H1 (cell line): Measurements from ENCODE around the gene TMEM108. TPM values are rescaled to one million over a fixed set of nuclear protein-coding genes. Genes with fewer than 3 reads are reported as not detected.

Experiments used
- CTCF ChIA-PET: fragments of 300-600 bp; sonication (Branson Sonifier 250); formaldehyde crosslinking; loops from one replicate; lab custom pipeline; 2021; ENCODE audit not compliant: partially characterized antibody; lab: Charles Lee
- POLR2A ChIA-PET: fragments of 300-600 bp; sonication (Branson Sonifier 250); formaldehyde crosslinking; loops from one replicate; lab custom pipeline; 2021; ENCODE audit warnings: inconsistent platforms; ENCODE audit not compliant: partially characterized antibody; lab: Charles Lee
- DNase-seq, 2 experiments: peaks; one replicate each; pipeline versions ENCODE4 v3.0.0 to v3.0.0-alpha.2; 2010 to 2022; ENCODE audit warnings: low spot score in 2 of 2, low read depth in 1 of 2, mixed read lengths in 1 of 2
- FAIRE-seq: peaks from 2 replicates; lab custom pipeline; 2011; peaks lifted over from hg19 to GRCh38; lab: Jason Lieb, UNC
- H2AFZ ChIP-seq: 2 replicates; pipeline ENCODE4 v1.8.1; 2012; ENCODE audit warnings: low read length, inconsistent platforms
- H2AK5ac ChIP-seq: 2 replicates; pipeline ENCODE4 v1.6.1; 2013; ENCODE audit warnings: low read depth, low read length
- H2BK120ac ChIP-seq: replicated peaks from 2 replicates; pipeline ENCODE3; 2013; ENCODE audit warnings: low read depth, low read length, inconsistent platforms
- H2BK12ac ChIP-seq: 2 replicates; pipeline ENCODE4 v1.6.1; 2013; ENCODE audit warnings: low read depth, low read length
- H2BK15ac ChIP-seq: 2 replicates; pipeline ENCODE4 v1.6.1; 2013; ENCODE audit warnings: low read length
- H2BK20ac ChIP-seq: 2 replicates; pipeline ENCODE4 v1.6.1; 2013; ENCODE audit warnings: low read length
- H2BK5ac ChIP-seq: 2 replicates; pipeline ENCODE4 v1.6.1; 2013; ENCODE audit warnings: low read depth, low read length
- H3K14ac ChIP-seq: 2 replicates; pipeline ENCODE4 v1.6.1; 2013; ENCODE audit warnings: inconsistent platforms; ENCODE audit not compliant: insufficient read length
- H3K18ac ChIP-seq: 2 replicates; pipeline ENCODE4 v1.6.1; 2013; ENCODE audit warnings: low read length; ENCODE audit errors: extremely low read depth
- H3K23ac ChIP-seq: 2 replicates; pipeline ENCODE4 v1.6.1; 2013; ENCODE audit warnings: inconsistent platforms; ENCODE audit not compliant: insufficient read length
- H3K23me2 ChIP-seq: 2 replicates; pipeline ENCODE4 v1.6.1; 2013; ENCODE audit warnings: low read depth, low read length
- H3K27ac ChIP-seq: 2 replicates; pipeline ENCODE4 v1.6.1; 2011; ENCODE audit warnings: low read depth, low read length, inconsistent platforms
- H3K27me3 ChIP-seq, 4 experiments: replicated peaks in 1 of 4; 1 replicate in 1 of 4; 2 replicates in 3 of 4; pipeline versions ENCODE4 v1.6.1 to v1.8.1; 2011 to 2013; ENCODE audit warnings: low read length in 3 of 4, mild to moderate bottlenecking in 3 of 4, inconsistent platforms in 2 of 4, mixed read lengths in 2 of 4, moderate library complexity in 1 of 4; ENCODE audit not compliant: control insufficient read depth in 3 of 4, insufficient read depth in 3 of 4; ENCODE audit errors: extremely low read depth in 1 of 4
- H3K36me3 ChIP-seq, 4 experiments: 2 replicates each; pipeline versions ENCODE4 v1.6.1 to v1.8.1; 2011 to 2013; ENCODE audit warnings: mild to moderate bottlenecking in 4 of 4, low read length in 3 of 4, moderate library complexity in 2 of 4, control low read depth in 1 of 4, inconsistent platforms in 1 of 4; ENCODE audit not compliant: insufficient read depth in 4 of 4, control insufficient read depth in 2 of 4
- H3K4ac ChIP-seq: replicated peaks from 2 replicates; pipeline ENCODE3; 2013; ENCODE audit warnings: low read length, low read depth, mixed read lengths, inconsistent platforms; ENCODE audit not compliant: insufficient read length
- H3K4me1 ChIP-seq, 4 experiments: replicated peaks in 1 of 4; 1 replicate in 1 of 4; 2 replicates in 3 of 4; pipeline versions ENCODE4 v1.6.1 to v1.8.1; 2011 to 2013; ENCODE audit warnings: low read length in 3 of 4, inconsistent platforms in 2 of 4, mixed read lengths in 1 of 4; ENCODE audit not compliant: insufficient read depth in 4 of 4, control insufficient read depth in 3 of 4
- H3K4me2 ChIP-seq, 2 experiments: 2 replicates each; pipeline versions ENCODE4 v1.6.1 to v1.8.1; 2011 to 2013; ENCODE audit warnings: low read depth in 2 of 2, low read length in 2 of 2, control low read depth in 1 of 2, inconsistent platforms in 1 of 2, mild to moderate bottlenecking in 1 of 2; ENCODE audit not compliant: insufficient read depth in 1 of 2
- H3K4me3 ChIP-seq, 4 experiments: fragments of 200-600, 300-600 bp in 1 of 4; sonication (generic), shearing (Covaris generic), sonication (Bioruptor Twin) in 1 of 4; 2 replicates each; pipeline versions ENCODE4 v1.5.1 to v1.8.1; 2011 to 2016; ENCODE audit warnings: low read length in 4 of 4, low read depth in 3 of 4, control low read depth in 2 of 4, inconsistent platforms in 2 of 4, mild to moderate bottlenecking in 2 of 4, mixed read lengths in 1 of 4, moderate library complexity in 1 of 4; ENCODE audit not compliant: insufficient read depth in 2 of 4; ENCODE audit errors: extremely low read depth in 1 of 4
- H3K56ac ChIP-seq: replicated peaks from 2 replicates; pipeline ENCODE3; 2013; ENCODE audit warnings: low read depth, mild to moderate bottlenecking, mixed read lengths, low read length, inconsistent platforms; ENCODE audit not compliant: insufficient read length
- H3K79me1 ChIP-seq: 2 replicates; pipeline ENCODE4 v1.6.1; 2013; ENCODE audit warnings: low read depth, low read length, control low read depth
- H3K79me2 ChIP-seq, 2 experiments: 2 replicates each; pipeline versions ENCODE4 v1.6.1 to v1.8.1; 2012 to 2013; ENCODE audit warnings: low read length in 2 of 2, mild to moderate bottlenecking in 2 of 2, inconsistent platforms in 1 of 2; ENCODE audit not compliant: insufficient read depth in 2 of 2, control insufficient read depth in 1 of 2
- H3K9ac ChIP-seq, 4 experiments: replicated peaks in 1 of 4; 1 replicate in 1 of 4; 2 replicates in 3 of 4; pipeline versions ENCODE4 v1.6.1 to v1.8.1; 2011 to 2013; ENCODE audit warnings: low read depth in 3 of 4, low read length in 3 of 4, control low read depth in 2 of 4, mild to moderate bottlenecking in 2 of 4, moderate library complexity in 2 of 4, inconsistent platforms in 1 of 4; ENCODE audit errors: extremely low read depth in 1 of 4
- H3K9me3 ChIP-seq, 2 experiments: 2 replicates each; pipeline versions ENCODE4 v1.6.1 to v1.8.1; 2012 to 2013; ENCODE audit warnings: mild to moderate bottlenecking in 2 of 2, moderate library complexity in 2 of 2, control low read depth in 1 of 2, inconsistent platforms in 1 of 2, low read depth in 1 of 2, low read length in 1 of 2, mixed read lengths in 1 of 2; ENCODE audit not compliant: insufficient read depth in 2 of 2
- H4K20me1 ChIP-seq, 2 experiments: replicated peaks in 1 of 2; 2 replicates each; pipeline versions ENCODE3 to v1.8.1; 2011 to 2013; ENCODE audit warnings: inconsistent platforms in 2 of 2, low read length in 2 of 2, mild to moderate bottlenecking in 1 of 2; ENCODE audit not compliant: insufficient read depth in 2 of 2, control insufficient read depth in 1 of 2
- H4K5ac ChIP-seq: 2 replicates; pipeline ENCODE4 v1.6.1; 2013; ENCODE audit warnings: low read length, low read depth, mixed read lengths, inconsistent platforms; ENCODE audit not compliant: insufficient read length
- H4K8ac ChIP-seq: 2 replicates; pipeline ENCODE4 v1.8.0; 2013; ENCODE audit warnings: mild to moderate bottlenecking, moderate library complexity, low read length, inconsistent platforms; ENCODE audit not compliant: insufficient read depth; ENCODE audit errors: extremely low read depth
- H4K91ac ChIP-seq: replicated peaks from 2 replicates; pipeline ENCODE3; 2013; ENCODE audit warnings: low read length, mixed read lengths, inconsistent platforms; ENCODE audit not compliant: insufficient read length
- POLR2AphosphoS5 ChIP-seq: IDR thresholded peaks from 2 replicates; pipeline ENCODE4 v1.6.1; 2011; ENCODE audit warnings: low read depth, low read length
- TAF7 ChIP-seq: optimal IDR thresholded peaks from 2 replicates; pipeline ENCODE3; 2011; ENCODE audit warnings: low read depth, mild to moderate bottlenecking, inconsistent platforms, low read length, moderate library complexity, borderline replicate concordance
- WGBS, 2 experiments: shearing (Covaris generic) in 1 of 2; methylation state at CpG; one replicate each; pipeline versions ENCODE4 v1.1.6 to v1.1.7; 2013 to 2015; ENCODE audit warnings: low lambda C conversion rate in 2 of 2, mixed read lengths in 2 of 2, inconsistent platforms in 1 of 2, low coverage in 1 of 2, missing lambda C conversion rate in 1 of 2; ENCODE audit not compliant: insufficient replicate concordance in 2 of 2, insufficient coverage in 1 of 2, insufficient read length in 1 of 2; ENCODE audit errors: extremely low coverage in 1 of 2, missing lambda C conversion rate in 1 of 2; 5-methylcytosine and 5-hydroxymethylcytosine counted together
- polyA plus RNA-seq, 7 experiments: library from polyadenylated mRNA; depleted of rRNA in 3 of 7; stranded (reverse) in 5 of 7; unstranded in 2 of 7; fragments of >200 nt in 5 of 7; fragments of 200-250 nt in 2 of 7; gene quantifications; 1 replicate in 5 of 7; 2 replicates in 1 of 7; 4 replicates in 1 of 7; pipeline versions ENCODE4 v1.2.1 to v1.2.3, GENCODE V29; 2011 to 2013; ENCODE audit warnings: missing spikeins in 2 of 7, mixed read lengths in 2 of 7
- total RNA-seq: library from RNA; stranded (reverse); fragmentation: NEBNext Ultra II Directional; extraction: Animal tissue kit (Norgen Biotek cat#: 25700); gene quantifications from 2 replicates; pipeline ENCODE4 v1.2.1, GENCODE V29; 2021

TMEM108 gene
- total and polyA plus RNA-seq, 2 of the 8 experiments (the other 6 are each of a cell fraction or from before 2014, with no cell fraction given), result 14.3 to 16.2 TPM

- ChIA-PET POLR2A (no interaction called here), CTCF (interaction anchor here (0.7 to 1.7 kb wide), 2 partner anchors 9 to 333 kb away, joined by 4 read pairs; no protein-coding TSS in a partner anchor)
- H3K79me1 ChIP-seq, result no peaks in the 10 kb centered on the region
- H2BK12ac ChIP-seq, result no peak overlapping the region
- no peak overlapping the region for H3K14ac ChIP-seq
- no peak overlapping the region for H2AFZ ChIP-seq
- H3K4me1 ChIP-seq, result peaks cover 0 to 6% (median 0%) of the 10 kb centered on the region in 4 experiments; a peak in 2 of 7 replicates
- no peak overlapping the region for H3K4me2 ChIP-seq
- H3K4me3 ChIP-seq, result no peak overlapping the region
- peaks cover 0 to 28% of the 10 kb centered on the region in 2 experiments; a peak in 2 of 4 replicates for H3K79me2 ChIP-seq
- H3K4ac ChIP-seq, result no peak overlapping the region
- H2BK120ac ChIP-seq, result no peak overlapping the region
- no peaks in the 10 kb centered on the region for H4K20me1 ChIP-seq
- no peak overlapping the region for H2BK5ac ChIP-seq
- no peak for TF ChIP-seq POLR2AphosphoS5
- no peak for TF ChIP-seq TAF7
- no peak overlapping the region for H3K56ac ChIP-seq
- no peak overlapping the region for H3K27ac ChIP-seq
- no peaks in the 10 kb centered on the region for H3K9me3 ChIP-seq
- 92% methylated on average over 2 of the region's 2 CpGs; no CpG with 5 or more reads in 1 of the 2 experiments for WGBS, 2 experiments
- H3K36me3 ChIP-seq, result peaks cover 0 to 3% (median 1%) of the 10 kb centered on the region in 4 experiments; a peak in 3 of 8 replicates
- no peak overlapping the region for H2AK5ac ChIP-seq
- H2BK20ac ChIP-seq, result no peak overlapping the region
- H3K18ac ChIP-seq, result no peak overlapping the region
- H4K5ac ChIP-seq, result no peak overlapping the region
- H4K8ac ChIP-seq, result no peak overlapping the region
- no peak overlapping the region for H4K91ac ChIP-seq
- DNase-seq (no peak), FAIRE-seq (no peak)
- no peak overlapping the region for H3K23ac ChIP-seq
- no peak overlapping the region for H3K9ac ChIP-seq
- H3K27me3 ChIP-seq, result no peaks in the 10 kb centered on the region
- no peak overlapping the region for H2BK15ac ChIP-seq
- H3K23me2 ChIP-seq, result no peaks in the 10 kb centered on the region
Measured at GRCh38 chr3:133050891-133051290, 12.7 kb downstream of the TMEM108 start.
